Activated CD8-positive, alpha-beta memory T cell treated with anti-CD3 and anti-CD28 coated beads for 48 hours (primary cell): ENCODE results near the gene DLG2.
"Not testable (repeated sequence)": the region's sequence is repeated elsewhere in the genome, so short reads cannot be mapped to it uniquely, and the experiment has no call there.

Source experiments
- DNase-seq, 3 experiments: peaks; one replicate each; pipeline ENCODE4 v3.0.0-alpha.2; 2020; ENCODE audit warnings: low read depth in 2 of 3, low spot score in 2 of 3

Gene DLG2

DNA sequence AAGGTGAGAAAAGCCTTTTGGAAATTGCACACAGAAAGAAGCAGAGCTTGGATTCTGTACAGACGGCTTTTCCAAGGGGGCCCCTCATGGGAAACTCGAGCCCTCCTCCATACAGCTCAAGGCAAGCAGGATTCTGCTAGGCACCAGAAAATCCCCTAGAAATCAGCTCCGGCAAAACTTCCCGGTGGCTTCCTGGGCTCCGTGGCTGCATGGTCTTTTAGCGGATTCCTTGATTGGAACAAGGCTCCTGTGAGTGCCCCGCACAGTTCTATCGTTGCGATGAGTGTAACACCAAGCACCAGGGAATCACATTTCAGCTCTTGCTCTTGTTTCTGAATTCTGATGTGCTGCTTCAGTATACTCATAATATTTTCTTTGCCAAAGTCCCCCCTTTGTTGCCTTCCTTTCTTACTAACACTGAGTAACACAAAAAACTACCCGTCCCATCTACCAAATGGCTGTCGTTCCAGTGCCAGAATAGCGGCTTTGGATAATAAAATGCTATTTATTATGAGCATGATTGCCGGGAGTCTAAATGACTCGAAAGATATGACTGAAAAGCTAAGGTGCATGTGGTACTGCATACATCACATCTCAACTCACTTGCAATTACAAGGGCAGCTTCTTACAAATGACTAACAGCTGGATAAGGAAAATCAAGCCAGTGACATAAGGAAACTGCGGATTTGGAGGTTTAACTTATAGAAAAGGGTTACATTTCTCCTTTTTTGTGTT lies 494.1 kb downstream of the DLG2 start:
- DNase-seq, result no peak

DNA sequence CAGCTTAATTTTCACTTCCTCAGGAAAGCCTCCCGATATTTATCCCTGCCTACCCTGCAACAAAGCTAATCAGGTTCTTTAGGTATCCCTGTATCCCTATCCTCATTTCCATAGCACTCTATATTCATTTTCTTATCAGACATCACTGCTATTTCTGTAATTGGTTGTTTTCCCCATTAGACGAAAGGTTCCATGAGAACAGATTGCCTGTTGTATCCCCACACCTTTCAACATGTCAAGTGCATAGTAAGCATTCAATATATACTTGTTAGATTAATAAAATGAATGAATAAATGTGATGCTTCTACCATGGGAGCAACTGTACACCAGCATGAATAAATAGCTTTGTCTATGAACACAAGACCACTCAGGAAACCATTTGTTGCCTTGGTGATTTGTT lies 499.8 kb downstream of the DLG2 start:
- DNase-seq, result no peak

DNA sequence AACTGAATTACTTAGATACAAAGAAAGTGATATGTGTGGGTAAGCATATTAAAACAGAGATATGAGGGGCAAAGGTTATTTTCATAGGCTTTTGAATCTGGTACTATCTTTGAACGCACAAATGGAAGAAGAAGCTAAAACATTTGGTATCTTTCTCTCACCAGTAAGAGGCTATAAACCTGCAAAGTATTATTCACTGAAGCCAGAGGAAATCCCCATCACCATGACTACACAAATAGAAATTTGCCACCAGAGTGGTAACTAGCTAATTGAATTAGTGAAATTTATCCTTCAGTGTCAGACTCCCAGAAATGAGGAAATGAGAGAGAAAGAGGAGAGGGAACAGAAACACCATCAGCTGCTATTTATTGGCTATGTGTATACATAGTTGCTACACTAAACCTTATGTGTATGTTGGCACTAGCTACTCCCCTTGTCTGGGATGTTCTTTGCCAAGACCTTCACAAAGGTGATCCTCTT lies 503.4 kb downstream of the DLG2 start:
- DNase-seq, result no peak

DNA sequence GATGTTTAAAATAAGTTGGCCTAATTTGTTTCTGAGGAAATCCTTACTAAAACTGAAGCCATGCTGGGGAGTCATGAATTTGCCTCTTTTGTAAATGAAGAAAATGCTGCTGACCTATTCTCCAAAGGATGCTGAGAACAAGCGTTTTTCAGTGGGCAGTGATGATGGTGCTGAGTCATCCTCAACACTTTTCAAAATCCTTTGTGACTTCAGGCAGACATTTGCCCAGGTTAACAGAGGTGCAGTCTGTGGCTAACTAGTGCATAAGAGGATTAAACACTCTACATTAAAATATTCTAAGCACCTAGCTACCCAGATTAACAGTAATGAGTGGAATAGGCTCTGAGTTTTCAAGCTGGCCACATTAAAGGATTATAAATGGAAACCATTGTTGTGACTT lies 509.0 kb downstream of the DLG2 start:
- DNase-seq, result no peak

DNA sequence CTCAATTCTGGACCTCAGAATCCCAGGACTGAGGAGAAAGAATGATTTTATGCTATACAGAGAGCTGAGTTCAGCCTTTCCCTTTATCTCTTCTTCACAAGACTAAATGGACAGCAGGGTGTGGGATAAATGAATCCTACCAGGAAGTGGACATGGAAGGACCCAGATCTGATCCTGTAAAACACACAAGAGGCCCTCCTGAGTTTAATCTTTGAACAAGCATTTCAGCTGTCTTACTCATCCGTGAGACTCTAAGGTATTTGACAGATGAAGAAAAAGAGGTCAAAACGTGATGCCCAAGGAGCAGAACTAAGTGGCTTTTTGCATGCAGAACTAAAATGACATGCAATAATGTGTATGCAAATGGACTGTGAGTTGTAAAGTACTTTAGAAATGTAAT lies 511.3 kb downstream of the DLG2 start:
- no peak for DNase-seq

DNA sequence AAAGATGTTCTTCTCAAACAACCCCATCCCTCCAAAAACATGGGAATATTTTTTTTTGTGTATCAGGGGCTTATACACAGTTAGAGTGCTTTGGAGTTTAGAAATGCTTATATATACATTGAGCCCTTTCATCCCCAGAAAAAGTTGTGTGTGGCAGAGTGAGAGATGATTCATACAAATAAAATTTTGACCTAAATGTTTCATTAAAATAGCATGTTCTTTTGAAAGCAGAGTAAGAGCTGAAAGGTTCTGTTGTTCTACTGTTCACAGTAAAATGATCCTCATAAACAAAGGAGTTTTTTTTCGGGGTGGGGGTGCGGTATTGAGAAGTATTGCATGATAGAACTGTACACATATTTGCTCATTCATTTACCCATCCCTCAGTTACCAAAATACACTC lies 512.4 kb downstream of the DLG2 start:
- no peak for DNase-seq

DNA sequence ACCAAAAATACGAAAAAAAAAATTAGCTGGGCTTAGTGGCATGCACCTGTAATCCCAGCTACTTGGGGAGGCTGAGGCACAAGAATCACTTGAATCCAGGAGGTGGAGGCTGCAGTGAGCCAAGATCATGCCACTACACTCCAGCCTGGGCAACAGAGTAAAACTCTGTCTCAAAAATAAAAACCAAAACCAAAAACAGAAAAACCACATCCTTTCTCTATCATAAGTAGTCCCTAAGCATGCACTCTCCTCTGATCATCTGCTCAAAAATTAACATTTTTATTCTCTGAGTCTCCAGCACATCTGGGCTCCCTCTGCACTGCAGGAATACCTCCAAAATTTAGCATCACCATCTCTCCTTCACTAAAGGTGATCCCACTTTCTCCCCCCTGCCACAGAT lies 516.9 kb downstream of the DLG2 start:
- DNase-seq, result not testable (repeated sequence)

DNA sequence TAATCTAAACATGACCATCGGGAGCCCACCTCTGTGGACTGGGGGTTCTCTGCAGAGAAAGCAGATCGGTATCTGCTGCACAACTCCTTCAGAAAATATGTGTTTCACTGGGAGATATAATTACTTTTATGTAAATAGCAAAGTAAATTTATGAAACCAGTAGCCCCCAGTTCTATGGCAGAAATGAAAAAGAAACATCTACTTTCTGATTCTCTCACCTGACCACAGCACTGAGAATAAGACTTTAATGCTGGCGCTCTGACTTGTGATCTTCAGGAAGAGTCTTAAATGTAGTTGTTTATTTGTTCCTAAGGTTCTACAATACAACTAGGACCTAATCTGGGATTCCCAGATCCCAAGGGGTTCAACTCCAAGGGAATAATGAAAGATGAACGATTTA lies 518.0 kb downstream of the DLG2 start:
- no peak for DNase-seq

DNA sequence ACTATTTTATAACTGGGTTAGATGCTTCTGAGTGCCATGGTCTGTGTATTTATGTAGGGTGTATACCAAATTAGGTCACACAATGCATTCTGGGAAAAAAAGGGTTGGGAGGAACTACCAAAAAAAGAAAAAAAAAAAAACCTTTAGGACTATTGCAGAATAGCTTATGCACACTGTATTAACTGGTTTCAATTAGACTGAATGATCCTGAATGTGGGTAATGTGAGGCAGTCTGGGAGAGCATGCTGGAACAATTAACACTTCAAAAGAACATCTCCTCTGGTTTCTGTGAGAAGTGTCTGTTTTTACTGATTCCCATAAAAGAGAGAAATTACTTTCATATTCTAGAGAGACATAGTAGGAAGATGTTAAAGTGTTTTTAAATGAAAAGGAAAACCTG lies 521.3 kb downstream of the DLG2 start:
- DNase-seq, result no peak

DNA sequence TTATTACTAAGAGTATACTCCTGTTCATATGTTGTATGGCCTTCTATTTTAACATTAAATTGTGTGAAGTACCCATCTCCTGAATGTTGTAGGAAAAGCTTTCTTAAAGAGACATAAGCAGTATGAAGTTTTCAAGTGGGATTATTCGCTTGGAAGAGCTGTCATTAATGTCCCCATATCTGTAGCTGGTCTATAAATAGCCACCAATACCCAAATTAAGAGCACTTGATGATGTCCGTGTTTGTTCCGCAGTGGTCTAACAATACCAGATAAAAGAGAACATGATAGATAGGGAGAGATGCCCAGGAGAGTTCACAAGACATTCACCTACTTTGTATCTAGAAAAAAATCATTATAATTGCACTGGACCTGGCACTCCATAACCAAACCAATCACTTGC lies 527.6 kb downstream of the DLG2 start:
- no peak for DNase-seq

DNA sequence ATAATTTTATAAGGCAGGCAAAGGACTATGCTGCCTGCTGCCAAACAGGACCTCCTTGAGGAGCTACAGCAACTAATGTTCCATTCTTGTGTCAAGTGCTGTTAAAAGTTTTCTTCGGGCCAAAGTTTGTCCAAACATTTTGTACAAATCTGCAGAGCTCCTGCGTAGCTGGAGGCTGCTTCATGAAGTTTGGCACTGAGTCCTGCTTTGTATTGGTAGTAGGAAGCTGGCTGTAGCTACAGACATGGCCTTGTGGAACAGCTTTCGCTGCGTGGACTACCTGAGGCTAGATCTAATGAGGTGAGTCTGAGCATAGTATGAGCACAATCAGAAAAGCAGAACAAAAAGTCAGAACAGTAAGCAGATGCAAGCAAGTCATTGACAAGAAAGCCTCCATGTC lies 528.1 kb downstream of the DLG2 start:
- DNase-seq, result no peak

DNA sequence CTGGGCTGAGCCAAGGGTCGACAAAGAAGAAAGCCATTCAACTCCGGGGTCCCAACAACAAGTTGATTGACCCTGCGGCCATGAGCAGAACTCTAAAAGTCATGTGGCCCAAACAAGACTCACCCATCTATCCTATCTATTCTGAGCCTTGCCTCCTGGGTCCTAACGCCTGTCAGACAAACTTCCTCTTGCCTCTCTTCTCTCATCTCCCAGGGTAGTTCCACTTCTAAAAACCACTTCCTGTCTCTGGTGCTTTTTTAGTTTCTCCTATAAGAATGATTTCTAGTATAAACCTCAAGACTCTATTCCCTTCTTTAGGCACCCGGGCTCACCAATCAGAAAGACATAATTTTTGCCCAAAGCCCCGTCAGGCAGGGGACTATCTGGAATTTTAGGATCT lies 530.2 kb downstream of the DLG2 start:
- no peak for DNase-seq

DNA sequence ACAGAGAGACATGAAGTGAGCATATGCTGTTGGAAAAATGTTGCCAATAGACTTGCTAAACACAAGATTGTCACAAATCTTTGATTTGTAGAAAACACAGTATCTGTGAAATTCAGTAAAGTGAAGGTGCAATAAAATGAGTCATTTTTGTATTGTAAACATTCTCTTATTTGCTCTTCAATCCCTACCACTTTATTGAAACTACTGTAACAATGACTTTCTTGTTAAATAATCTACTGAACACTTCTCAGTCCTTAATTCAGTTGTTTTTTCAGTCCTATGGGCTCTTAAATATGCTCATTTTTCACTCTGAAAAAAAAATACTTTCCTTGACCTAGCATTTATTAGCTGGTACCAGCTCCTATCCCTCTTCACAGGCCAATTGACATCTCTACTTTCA lies 531.9 kb downstream of the DLG2 start:
- DNase-seq, result no peak

DNA sequence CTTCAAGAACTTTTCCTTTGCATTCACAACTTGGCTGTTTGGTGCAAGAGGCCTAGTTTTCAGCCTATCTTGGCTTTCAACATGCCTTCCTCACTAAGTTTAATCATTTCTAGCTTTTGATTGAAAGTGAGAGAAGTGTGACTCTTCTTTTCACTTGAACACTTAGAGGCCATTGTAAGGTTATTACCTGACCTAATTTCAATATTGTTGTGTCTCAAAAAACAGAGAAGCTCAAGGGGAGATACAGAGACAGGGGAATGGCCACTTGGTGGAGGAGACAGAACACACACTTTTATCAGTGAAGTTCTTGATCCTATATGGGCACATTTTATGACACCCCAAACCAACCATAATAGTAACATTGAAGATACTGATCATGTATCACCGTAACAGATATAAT lies 532.3 kb downstream of the DLG2 start:
- DNase-seq, result no peak

DNA sequence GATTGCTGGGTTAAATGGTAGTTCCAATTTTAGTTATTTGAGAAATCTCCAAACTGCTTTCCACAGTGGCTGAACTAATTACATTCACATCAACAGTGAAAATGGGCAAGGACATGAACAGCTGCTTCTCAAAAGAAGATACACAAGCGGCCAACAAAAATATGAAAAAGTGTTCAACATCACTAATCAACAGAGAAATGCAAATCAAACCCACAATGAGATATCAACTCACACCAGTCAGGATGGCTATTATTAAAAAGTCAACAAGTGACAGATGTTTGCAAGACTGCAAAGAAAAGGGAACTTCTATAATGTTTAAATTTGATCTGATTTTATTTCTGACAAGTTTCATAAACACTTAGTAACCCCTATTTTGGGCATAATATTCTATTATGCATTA lies 537.5 kb downstream of the DLG2 start:
- no peak for DNase-seq

DNA sequence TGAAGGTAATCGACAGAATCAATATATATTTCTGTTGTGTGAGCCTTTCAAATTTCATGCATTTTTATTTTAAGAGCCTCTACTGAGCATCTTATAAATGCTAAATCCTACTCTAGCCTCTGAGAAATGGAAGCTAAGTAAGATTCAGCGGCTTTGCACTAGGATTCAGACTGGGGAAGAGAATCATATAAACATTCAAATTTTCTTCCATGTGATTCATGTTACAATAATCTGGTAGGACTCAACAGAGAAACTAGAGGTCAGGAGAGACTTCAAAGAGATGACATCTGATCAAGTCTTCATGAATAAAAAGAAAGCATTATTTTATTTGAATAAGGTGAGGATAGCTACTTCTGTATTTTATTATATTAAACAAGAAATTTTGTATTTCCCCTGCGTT lies 538.9 kb downstream of the DLG2 start:
- no peak for DNase-seq

DNA sequence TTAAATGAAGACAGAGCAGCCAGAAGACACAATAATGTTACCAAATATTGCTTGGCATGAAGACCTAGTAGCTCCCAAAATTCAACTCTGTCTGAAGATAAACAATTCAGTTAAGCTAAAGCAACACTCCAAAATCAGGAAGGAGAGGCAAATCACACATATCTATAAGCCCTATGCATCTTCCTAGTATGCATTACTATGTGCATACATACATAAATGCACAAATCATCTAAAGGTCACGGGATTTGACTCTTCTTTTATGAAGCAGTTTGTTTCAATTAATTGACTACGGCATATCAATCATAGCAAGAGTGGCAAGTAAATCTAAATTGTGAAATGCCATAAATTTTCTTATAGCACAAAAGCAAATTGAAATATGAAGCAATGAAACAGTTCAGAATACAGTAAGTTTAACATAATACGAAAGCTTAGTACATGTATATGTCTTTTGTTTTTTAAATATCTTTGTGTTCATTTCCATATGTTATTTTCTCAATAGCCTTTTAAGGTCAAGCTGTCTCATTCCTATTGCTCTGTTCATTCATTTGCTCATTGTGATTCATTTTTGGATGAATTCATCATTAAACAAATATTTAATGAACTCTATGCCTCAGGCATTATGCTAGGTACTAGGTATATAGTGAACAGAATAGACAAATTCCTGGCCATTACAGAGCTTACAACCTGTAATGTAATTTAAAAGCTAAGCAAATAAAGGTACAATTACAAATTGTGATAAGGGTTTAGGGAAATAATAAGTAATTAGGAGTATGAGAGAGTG lies 540.5 kb downstream of the DLG2 start:
- DNase-seq, result no peak

DNA sequence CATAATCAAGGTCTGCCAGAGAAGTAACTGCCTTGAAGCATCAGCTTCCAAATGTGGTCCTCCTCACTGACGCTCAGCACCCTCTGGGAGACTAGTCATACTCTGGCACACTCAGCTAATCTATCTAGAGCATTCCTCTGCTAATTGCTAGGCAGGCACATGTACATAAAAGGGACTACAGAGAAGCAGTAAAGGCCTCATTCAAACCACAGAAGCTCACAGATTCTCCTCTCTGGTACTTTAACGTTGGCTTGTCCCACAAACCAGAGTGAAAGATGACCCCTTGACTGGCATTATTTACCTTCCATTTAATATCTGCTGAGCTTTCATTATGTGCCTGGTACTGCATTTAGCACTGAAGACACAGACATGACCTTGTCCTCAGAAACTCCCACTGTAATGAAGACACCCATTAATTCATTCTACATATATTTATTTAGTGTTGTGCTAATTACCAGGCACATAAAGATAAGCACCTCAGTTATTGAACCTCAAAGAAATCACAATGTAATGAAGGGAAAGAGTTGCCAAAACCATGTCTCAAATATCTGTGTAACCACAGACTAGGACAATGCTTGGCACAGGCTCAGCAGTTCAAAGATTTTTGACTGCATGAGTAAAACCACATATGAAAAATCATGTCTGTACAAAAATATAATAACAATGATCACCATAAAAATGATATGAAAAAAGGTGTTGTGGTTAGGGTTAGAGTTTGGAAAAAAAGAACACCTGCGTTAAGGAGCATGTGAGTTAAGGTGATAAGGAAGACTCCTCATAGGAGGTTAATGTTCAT lies 550.4 kb downstream of the DLG2 start:
- DNase-seq, result no peak

DNA sequence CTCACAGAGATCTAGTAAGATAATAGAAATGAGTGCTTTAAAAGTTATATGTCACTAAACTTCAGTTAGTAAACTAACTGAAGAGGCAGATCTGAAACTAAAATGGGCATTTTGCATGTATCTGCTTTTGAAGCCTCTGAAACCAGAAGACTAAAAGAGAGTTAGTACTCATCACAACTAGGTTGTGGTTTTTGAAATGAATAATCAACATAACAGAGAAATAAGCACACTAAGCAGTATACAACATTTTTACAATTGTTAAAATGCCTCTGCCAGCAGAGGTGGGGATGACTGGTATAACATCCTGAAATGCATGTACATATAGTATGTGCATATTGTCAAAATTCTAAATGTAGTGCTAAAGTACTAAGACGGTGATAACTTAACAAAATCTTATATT lies 564.5 kb downstream of the DLG2 start:
- DNase-seq, result no peak

DNA sequence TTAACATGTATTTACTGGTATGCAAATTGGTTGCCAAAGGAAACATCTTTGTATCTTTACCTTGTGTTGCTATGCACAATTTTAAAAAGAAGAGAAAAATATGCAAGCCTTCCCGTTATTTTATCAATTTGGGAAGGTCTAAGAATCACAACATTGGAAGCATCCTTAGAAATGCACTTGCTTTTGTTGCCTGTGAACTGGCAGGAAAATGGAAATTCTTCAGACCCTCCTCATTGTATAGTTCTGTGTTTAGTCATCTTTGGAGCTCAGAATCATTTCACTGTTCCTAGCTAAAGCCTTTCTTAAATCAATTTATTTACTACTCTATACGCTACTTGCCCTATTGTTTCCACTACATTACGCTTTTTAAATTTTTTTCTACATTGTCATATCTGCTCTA lies 574.5 kb downstream of the DLG2 start:
- no peak for DNase-seq

DNA sequence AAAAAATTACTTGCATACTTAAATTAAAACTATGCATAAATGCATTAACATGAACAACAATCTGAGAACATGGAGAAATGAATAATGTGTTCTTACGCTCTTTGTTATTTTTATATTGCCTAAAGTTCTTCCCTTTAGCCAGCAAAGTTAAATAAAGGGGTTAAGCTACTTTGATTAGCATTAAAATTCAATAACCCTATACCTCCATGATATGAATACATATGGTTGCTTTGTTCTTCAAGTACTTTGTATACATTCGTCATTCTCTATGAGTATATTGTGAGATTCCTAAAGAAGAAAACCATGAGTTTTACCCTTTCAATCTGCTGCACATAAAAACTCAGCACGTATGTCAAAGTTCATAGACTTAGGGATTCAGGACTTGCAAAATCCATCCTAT lies 578.3 kb downstream of the DLG2 start:
- DNase-seq, result no peak

DNA sequence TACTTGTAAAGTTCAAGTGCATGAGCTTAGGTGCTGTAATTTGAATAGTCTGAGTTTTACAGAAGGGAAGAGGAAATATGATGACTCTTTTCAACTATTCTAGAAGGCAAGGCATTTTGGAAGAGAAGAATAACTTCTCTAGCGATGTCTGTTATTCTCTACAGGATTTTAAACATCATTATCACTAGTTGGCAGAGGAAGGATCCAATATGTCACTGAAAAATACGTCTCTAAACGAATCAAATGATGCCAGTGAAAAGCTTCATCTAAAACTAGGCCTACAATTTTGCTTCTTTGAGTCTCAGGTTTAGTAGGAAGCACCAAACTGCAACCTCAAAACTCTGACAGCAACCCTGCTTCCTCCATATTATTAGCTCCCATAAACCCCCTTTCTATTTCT lies 581.4 kb downstream of the DLG2 start:
- no peak for DNase-seq
